H9 (cell line): Measurements from ENCODE around the gene SMAD6. TPM values are rescaled to one million over a fixed set of nuclear protein-coding genes. Genes with fewer than 3 reads are reported as not detected.

Experiments
- DNase-seq: peaks from one replicate; pipeline ENCODE4 v3.0.0-alpha.2; 2017
- H2AFZ ChIP-seq: one replicate; pipeline ENCODE4 v1.6.1; 2013; ENCODE audit warnings: mild to moderate bottlenecking, low read length, control low read depth, moderate library complexity
- H2AK5ac ChIP-seq: 2 replicates; pipeline ENCODE4 v1.6.1; 2013; ENCODE audit warnings: low read length, control low read depth, mixed read lengths; ENCODE audit not compliant: insufficient read length
- H2BK120ac ChIP-seq: one replicate; pipeline ENCODE4 v1.6.1; 2013; ENCODE audit warnings: low read depth, mild to moderate bottlenecking, low read length, control low read depth, inconsistent platforms; ENCODE audit not compliant: poor library complexity, severe bottlenecking
- H2BK12ac ChIP-seq: 2 replicates; pipeline ENCODE4 v1.6.1; 2013; ENCODE audit warnings: low read length, control low read depth, mixed read lengths, low read depth; ENCODE audit not compliant: insufficient read length
- H2BK15ac ChIP-seq: 2 replicates; pipeline ENCODE4 v1.6.1; 2013; ENCODE audit warnings: low read depth, low read length, control low read depth
- H2BK20ac ChIP-seq: one replicate; pipeline ENCODE4 v1.6.1; 2013; ENCODE audit warnings: low read depth, mild to moderate bottlenecking, low read length, control low read depth, inconsistent platforms; ENCODE audit not compliant: poor library complexity, severe bottlenecking
- H2BK5ac ChIP-seq: 2 replicates; pipeline ENCODE4 v1.6.1; 2013; ENCODE audit warnings: low read length, control low read depth, mixed read lengths; ENCODE audit not compliant: insufficient read length
- H3K14ac ChIP-seq: 2 replicates; pipeline ENCODE4 v1.6.1; 2013; ENCODE audit warnings: low read length, control low read depth; ENCODE audit not compliant: insufficient read depth
- H3K18ac ChIP-seq: 2 replicates; pipeline ENCODE4 v1.6.1; 2013; ENCODE audit warnings: low read depth, mild to moderate bottlenecking, mixed read lengths, low read length, control low read depth; ENCODE audit not compliant: insufficient read length
- H3K23ac ChIP-seq: 2 replicates; pipeline ENCODE4 v1.6.1; 2013; ENCODE audit warnings: low read length, control low read depth, mixed read lengths, low read depth; ENCODE audit not compliant: insufficient read length
- H3K23me2 ChIP-seq: 2 replicates; pipeline ENCODE4 v1.6.1; 2013; ENCODE audit warnings: low read depth, mild to moderate bottlenecking, mixed read lengths, low read length, control low read depth; ENCODE audit not compliant: insufficient read length, poor library complexity, severe bottlenecking
- H3K27ac ChIP-seq: 2 replicates; pipeline ENCODE4 v1.5.1; 2013; ENCODE audit warnings: low read length, control low read depth, mixed read lengths, low read depth; ENCODE audit not compliant: insufficient read length
- H3K27me3 ChIP-seq: 2 replicates; pipeline ENCODE4 v1.6.1; 2013; ENCODE audit warnings: low read length, control low read depth, inconsistent platforms; ENCODE audit not compliant: insufficient read depth
- H3K4ac ChIP-seq: 2 replicates; pipeline ENCODE4 v1.6.1; 2013; ENCODE audit warnings: low read depth, mild to moderate bottlenecking, control low read depth, inconsistent platforms, low read length, moderate library complexity
- H3K4me1 ChIP-seq: 2 replicates; pipeline ENCODE4 v1.6.1; 2013; ENCODE audit warnings: low read length, control low read depth, inconsistent platforms; ENCODE audit not compliant: insufficient read depth
- H3K4me2 ChIP-seq: 2 replicates; pipeline ENCODE4 v1.6.1; 2013; ENCODE audit warnings: low read length, control low read depth, mixed read lengths; ENCODE audit not compliant: insufficient read length, insufficient read depth
- H3K56ac ChIP-seq: 2 replicates; pipeline ENCODE4 v1.6.1; 2013; ENCODE audit warnings: low read depth, mild to moderate bottlenecking, mixed read lengths, low read length, control low read depth; ENCODE audit not compliant: insufficient read length
- H3K79me1 ChIP-seq: 2 replicates; pipeline ENCODE4 v1.6.1; 2013; ENCODE audit warnings: low read depth, mild to moderate bottlenecking, moderate library complexity, low read length, control low read depth, inconsistent platforms; ENCODE audit not compliant: insufficient read depth, poor library complexity, severe bottlenecking
- H3K79me2 ChIP-seq: 2 replicates; pipeline ENCODE4 v1.6.1; 2013; ENCODE audit warnings: low read length, control low read depth, inconsistent platforms; ENCODE audit not compliant: insufficient read depth
- H3K9ac ChIP-seq: 2 replicates; pipeline ENCODE4 v1.6.1; 2013; ENCODE audit warnings: low read length, control low read depth, mixed read lengths; ENCODE audit not compliant: insufficient read length; ENCODE audit errors: extremely low read depth
- H3K9me3 ChIP-seq: one replicate; pipeline ENCODE4 v1.6.1; 2013; ENCODE audit warnings: low read depth, low read length, inconsistent platforms; ENCODE audit not compliant: control insufficient read depth
- H3T11ph ChIP-seq: one replicate; pipeline ENCODE4 v1.6.1; 2013; ENCODE audit warnings: mild to moderate bottlenecking, low read length, control low read depth, inconsistent platforms
- H4K20me1 ChIP-seq: one replicate; pipeline ENCODE4 v1.6.1; 2013; ENCODE audit not compliant: control insufficient read depth, insufficient read length, insufficient read depth
- H4K5ac ChIP-seq: 2 replicates; pipeline ENCODE4 v1.6.1; 2013; ENCODE audit warnings: low read depth, mild to moderate bottlenecking, mixed read lengths, low read length, control low read depth; ENCODE audit not compliant: insufficient read length
- H4K8ac ChIP-seq: replicated peaks from 2 replicates; pipeline ENCODE4 v1.6.1; 2013; ENCODE audit warnings: low read length, control low read depth, mixed read lengths, low read depth; ENCODE audit not compliant: insufficient read length
- H4K91ac ChIP-seq: 2 replicates; pipeline ENCODE4 v1.6.1; 2013; ENCODE audit warnings: low read depth, mild to moderate bottlenecking, moderate library complexity, mixed read lengths, low read length, control low read depth; ENCODE audit not compliant: insufficient read length
- H3K27ac Mint-ChIP-seq, 3 experiments: 2 replicates in 2 of 3; 3 replicates in 1 of 3; pipeline ENCODE4 v1.8.0; 2020 to 2021; ENCODE audit warnings: mixed read lengths in 3 of 3, mild to moderate bottlenecking in 1 of 3, moderate library complexity in 1 of 3
- H3K27me3 Mint-ChIP-seq: 2 replicates; pipeline ENCODE4 v1.8.0; 2021; ENCODE audit warnings: low read depth, mild to moderate bottlenecking, moderate library complexity, mixed read lengths
- H3K36me3 Mint-ChIP-seq, 3 experiments: 2 replicates in 2 of 3; 3 replicates in 1 of 3; pipeline ENCODE4 v1.8.0; 2020 to 2021; ENCODE audit warnings: low read depth in 3 of 3, mixed read lengths in 3 of 3; ENCODE audit not compliant: insufficient read depth in 1 of 3
- H3K4me1 Mint-ChIP-seq, 2 experiments: 2 replicates each; pipeline ENCODE4 v1.8.0; 2020; ENCODE audit warnings: mixed read lengths in 2 of 2
- H3K4me3 Mint-ChIP-seq, 2 experiments: 2 replicates in 1 of 2; 3 replicates in 1 of 2; pipeline ENCODE4 v1.8.0; 2020 to 2021; ENCODE audit warnings: mild to moderate bottlenecking in 2 of 2, mixed read lengths in 2 of 2, moderate library complexity in 1 of 2
- H3K9me3 Mint-ChIP-seq, 2 experiments: 2 replicates in 1 of 2; 3 replicates in 1 of 2; pipeline ENCODE4 v1.8.0; 2020; ENCODE audit warnings: mild to moderate bottlenecking in 2 of 2, mixed read lengths in 2 of 2, moderate library complexity in 1 of 2
- CTCF ChIP-seq: fragments of 200-600 bp; sonication (generic); conservative IDR thresholded peaks from 3 replicates; pipeline ENCODE4 v1.8.0; 2021; ENCODE audit warnings: antibody characterized with exemption, mild to moderate bottlenecking
- WGBS: extraction: QIAGEN DNeasy Blood & Tissue Kit; methylation state at CpG from one replicate; pipeline ENCODE4 v1.1.7; 2013; ENCODE audit warnings: missing lambda C conversion rate, low lambda C conversion rate, mixed read lengths; ENCODE audit not compliant: insufficient read length; ENCODE audit errors: extremely low coverage; 5-methylcytosine and 5-hydroxymethylcytosine counted together
- total RNA-seq: library from RNA; stranded (reverse); gene quantifications from 2 replicates; pipeline ENCODE4 v1.2.1, GENCODE V29; 2021

Gene SMAD6
- total RNA-seq, 1 experiment from 2014 or later = 6.0 TPM

- no peaks in the 10 kb centered on the region for H3K36me3 Mint-ChIP-seq
- peak overlapping the region in 1 of 3 experiments; percentile 63; a peak in 3 of 7 replicates for H3K27ac Mint-ChIP-seq
These were observed 125.1 kb downstream of the SMAD6 start for GRCh38 chr15:66827039-66827697.

More at GRCh38 chr15:66827039-66827697, 125.1 kb downstream of the SMAD6 start:
- no peak for TF ChIP-seq CTCF
- H3K4me1 Mint-ChIP-seq = peaks cover 43 to 50% of the 10 kb centered on the region in 2 experiments
- Histone ChIP-seq H2BK20ac (no peak overlapping the region), H3K27me3 (no peaks in the 10 kb centered on the region), H3K23ac (no peak overlapping the region), H2BK5ac (no peak overlapping the region), H2AFZ (no peak overlapping the region), H3T11ph (no peak overlapping the region), H3K23me2 (no peaks in the 10 kb centered on the region), H4K5ac (no peak overlapping the region), H3K4me1 (peaks cover 5% of the 10 kb centered on the region; the same call in 1 of the 2 replicates), H3K79me2 (no peaks in the 10 kb centered on the region), H3K56ac (no peak overlapping the region), H4K20me1 (no peaks in the 10 kb centered on the region), H3K4me2 (no peak overlapping the region), H2BK12ac (peak overlapping the region; percentile 15), H3K79me1 (no peaks in the 10 kb centered on the region), H3K14ac (0 out of 2 replicates have a peak overlapping the region, but pooled peaks have one; percentile 8), H4K8ac (no peak overlapping the region), H3K9me3 (no peaks in the 10 kb centered on the region), H3K18ac (peak overlapping the region; percentile 18), H2BK15ac (no peak overlapping the region), H3K9ac (no peak overlapping the region), H3K4ac (no peak overlapping the region), H4K91ac (no peak overlapping the region), H2AK5ac (no peak overlapping the region), H2BK120ac (no peak overlapping the region), H3K27ac (no peak overlapping the region)
- H3K27me3 Mint-ChIP-seq = peaks cover 10% of the 10 kb centered on the region
- WGBS = no CpG with 5 or more reads among the region's 8 CpGs
- H3K4me3 Mint-ChIP-seq = 0 out of 5 replicates have a peak overlapping the region, but pooled peaks of 1 of the 2 experiments have one; percentile 34
- peak; percentile 67 for DNase-seq
- H3K9me3 Mint-ChIP-seq = no peaks in the 10 kb centered on the region
